GM12878 (cell line): ENCODE measurements around the gene PRKN. TPM values are rescaled to one million over a fixed set of nuclear protein-coding genes. Genes with fewer than 3 reads are reported as not detected.

Experiments used
- ATAC-seq: fragments of 200-7000 bp; cut with Tn5 transposase; 3 replicates; pipeline ENCODE4 v1.9.1; 2020; ENCODE audit warnings: mild to moderate bottlenecking, moderate library complexity
- BruUV-seq: library from RNA; stranded (reverse); fragments of 400-500 nt; replicated peaks from 2 replicates; lab custom pipeline; 2021; lab: Mats Ljungman, UMichigan
- CTCF ChIA-PET: fragments of 300-600 bp; sonication (Branson Sonifier 250); formaldehyde crosslinking; extraction: SDS; loops from one replicate; lab custom pipeline; 2021; ENCODE audit warnings: inconsistent platforms; lab: Yijun Ruan, JAX
- POLR2A ChIA-PET: fragments of 350-600 bp; formaldehyde crosslinking; extraction: SDS; loops from one replicate; lab custom pipeline; 2021; ENCODE audit warnings: inconsistent platforms; lab: Charles Lee
- RAD21 ChIA-PET: fragments of 300-600 bp; sonication (Branson Sonifier 250); formaldehyde crosslinking; loops from one replicate; lab custom pipeline; 2023; ENCODE audit warnings: antibody characterized with exemption; ENCODE audit not compliant: unreplicated experiment; lab: Charles Lee
- SMC1A ChIA-PET: fragments of 300-600 bp; sonication (Branson Sonifier 250); formaldehyde crosslinking; loops from one replicate; lab custom pipeline; 2023; ENCODE audit not compliant: unreplicated experiment, uncharacterized antibody; lab: Charles Lee
- DNase-seq: peaks from one replicate; pipeline ENCODE4 v3.0.0-alpha.2; 2011; ENCODE audit warnings: low read depth, low spot score
- FAIRE-seq: peaks from 3 replicates; lab custom pipeline; 2011; peaks lifted over from hg19 to GRCh38; lab: Jason Lieb, UNC
- H2AFZ ChIP-seq: 2 replicates; pipeline ENCODE4 v1.6.0; 2011; ENCODE audit warnings: low read depth, low read length, control low read depth; ENCODE audit not compliant: control insufficient read depth
- H3K27ac ChIP-seq: 2 replicates; pipeline ENCODE4 v1.5.1; 2011; ENCODE audit warnings: control low read depth; ENCODE audit not compliant: control insufficient read depth, insufficient read depth
- H3K27me3 ChIP-seq, 2 experiments: replicated peaks in 1 of 2; 2 replicates each; pipeline versions ENCODE4 v1.6.0 to v1.6.1; 2011; ENCODE audit warnings: low read length in 1 of 2; ENCODE audit not compliant: control insufficient read depth in 2 of 2, insufficient read depth in 2 of 2
- H3K36me3 ChIP-seq, 2 experiments: 2 replicates each; pipeline ENCODE4 v1.5.1; 2011; ENCODE audit warnings: low read length in 1 of 2; ENCODE audit not compliant: control insufficient read depth in 2 of 2, insufficient read depth in 2 of 2
- H3K4me1 ChIP-seq: 2 replicates; pipeline ENCODE4 v1.6.1; 2011; ENCODE audit warnings: mild to moderate bottlenecking, low read length, moderate library complexity, mixed read lengths; ENCODE audit not compliant: control insufficient read depth, insufficient read depth
- H3K4me2 ChIP-seq: 2 replicates; pipeline ENCODE4 v1.6.0; 2011; ENCODE audit warnings: control low read depth; ENCODE audit not compliant: control insufficient read depth, insufficient read depth
- H3K4me3 ChIP-seq: fragments of 200-600 bp; sonication (generic); 2 replicates; pipeline ENCODE4 v1.5.1; 2016
- H3K79me2 ChIP-seq: 2 replicates; pipeline ENCODE4 v1.6.0; 2011; ENCODE audit warnings: low read length; ENCODE audit not compliant: control insufficient read depth, insufficient read depth
- H3K9ac ChIP-seq: 2 replicates; pipeline ENCODE4 v1.8.0; 2011; ENCODE audit warnings: low read length, control low read depth, mixed read lengths; ENCODE audit not compliant: control insufficient read depth, insufficient read depth
- H3K9me3 ChIP-seq: replicated peaks from 3 replicates; pipeline ENCODE4 v1.5.1; 2011; ENCODE audit warnings: mild to moderate bottlenecking, low read length; ENCODE audit not compliant: control insufficient read depth, insufficient read depth
- H4K20me1 ChIP-seq: 2 replicates; pipeline ENCODE4 v1.6.0; 2011; ENCODE audit not compliant: control insufficient read depth, insufficient read depth
- E2F4 ChIP-seq: IDR thresholded peaks from 2 replicates; pipeline ENCODE4 v1.6.1; 2012; ENCODE audit warnings: low read depth, low read length, improper control_type of control experiment
- POLR2A ChIP-seq: IDR thresholded peaks from 2 replicates; pipeline ENCODE4 v1.6.1; 2011; ENCODE audit warnings: low read depth, mild to moderate bottlenecking, low read length
- TCF7 ChIP-seq: IDR thresholded peaks from 2 replicates; pipeline ENCODE4 v1.6.1; 2014; ENCODE audit warnings: antibody characterized with exemption, borderline replicate concordance
- ZBTB40 ChIP-seq: fragments of 450-650 bp; IDR thresholded peaks from 2 replicates; pipeline ENCODE4 v1.6.1; 2016; ENCODE audit warnings: mild to moderate bottlenecking, moderate library complexity, borderline replicate concordance
- WGBS: methylation state at CpG from one replicate; pipeline ENCODE4 v1.1.6; 2016; ENCODE audit warnings: low lambda C conversion rate; ENCODE audit not compliant: insufficient replicate concordance, insufficient coverage; ENCODE audit errors: missing lambda C conversion rate; 5-methylcytosine and 5-hydroxymethylcytosine counted together
- in situ Hi-C: fragments of 300-500 bp; cut with MboI; formaldehyde crosslinking; loops from 9 replicates; pipeline ENCODE4 v1.14.3; 2018; ENCODE audit warnings: mixed read lengths
- intact Hi-C: fragments of 100-400 bp; cut with micrococcal nuclease; formaldehyde crosslinking; loops from one replicate; pipeline ENCODE4 v1.14.2; 2022; ENCODE audit not compliant: unreplicated experiment
- polyA plus RNA-seq, 11 experiments: library from polyadenylated mRNA; depleted of rRNA in 4 of 11; unstranded in 6 of 11; stranded (reverse) in 5 of 11; fragments of >200 nt; fragmentation: Nextera tagmentation in 4 of 11; fragmentation: Illumina TruSeq in 1 of 11; extraction: Ambion mirVana in 4 of 11; extraction: Trizol in 1 of 11; gene quantifications; 1 replicate in 1 of 11; 2 replicates in 10 of 11; pipeline versions ENCODE4 v1.2.1 to v1.2.3, GENCODE V29; 2011 to 2016; ENCODE audit warnings: inconsistent platforms in 2 of 11, missing spikeins in 2 of 11, low read depth in 1 of 11
- total RNA-seq, 4 experiments: library from RNA; depleted of rRNA in 3 of 4; stranded (reverse); fragments of >200 nt in 3 of 4; fragmentation: Illumina TruSeq in 1 of 4; extraction: Trizol in 1 of 4; gene quantifications; 2 replicates each; pipeline versions ENCODE4 v1.2.1 to v1.2.3, GENCODE V29; 2013 to 2021

PRKN gene
- total and polyA plus RNA-seq, 10 of the 15 experiments (the other 5 are each of a cell fraction or from before 2014, with no cell fraction given), result 0.06 to 0.09 TPM; not detected in 8

- in situ Hi-C loops, result no loop called here
- RAD21 ChIA-PET, result no interaction called here
- no peak overlapping the region for H2AFZ ChIP-seq
These were observed 650.8 kb downstream of the PRKN start for GRCh38 chr6:162076816-162077215.

More at GRCh38 chr6:162076816-162077215, 650.8 kb downstream of the PRKN start:
- ChIA-PET CTCF (no interaction called here), SMC1A (no interaction called here), POLR2A (no interaction called here)
- H3K9me3 ChIP-seq, result no peaks in the 10 kb centered on the region
- no peaks in the 10 kb centered on the region for H3K36me3 ChIP-seq
- no peaks in the 10 kb centered on the region for H3K4me1 ChIP-seq
- no peak overlapping the region for H3K27ac ChIP-seq
- no peak overlapping the region for H3K9ac ChIP-seq
- no peaks in the 10 kb centered on the region for H3K27me3 ChIP-seq
- no peaks in the 10 kb centered on the region for H4K20me1 ChIP-seq
- FAIRE-seq (no peak), DNase-seq (no peak), ATAC-seq (no peak)
- no TSS peak for BruUV-seq
- H3K4me3 ChIP-seq, result no peak overlapping the region
- H3K79me2 ChIP-seq, result no peaks in the 10 kb centered on the region
- TF ChIP-seq E2F4, result no peak
- TF ChIP-seq POLR2A, result no peak
- TF ChIP-seq TCF7, result no peak
- TF ChIP-seq ZBTB40, result no peak
- H3K4me2 ChIP-seq, result no peak overlapping the region
- intact Hi-C loops, result no loop called here
- WGBS, result 2% methylated on average over 4 of the region's 4 CpGs
